Middle frontal gyrus (tissue), 1 donor: ENCODE data around the gene PARD3B.

ENCODE experiments used
- DNase-seq: peaks from one replicate; pipeline ENCODE4 v3.0.0-alpha.2; 2015; ENCODE audit warnings: low spot score; ENCODE audit errors: extremely low spot score

The PARD3B gene

DNA sequence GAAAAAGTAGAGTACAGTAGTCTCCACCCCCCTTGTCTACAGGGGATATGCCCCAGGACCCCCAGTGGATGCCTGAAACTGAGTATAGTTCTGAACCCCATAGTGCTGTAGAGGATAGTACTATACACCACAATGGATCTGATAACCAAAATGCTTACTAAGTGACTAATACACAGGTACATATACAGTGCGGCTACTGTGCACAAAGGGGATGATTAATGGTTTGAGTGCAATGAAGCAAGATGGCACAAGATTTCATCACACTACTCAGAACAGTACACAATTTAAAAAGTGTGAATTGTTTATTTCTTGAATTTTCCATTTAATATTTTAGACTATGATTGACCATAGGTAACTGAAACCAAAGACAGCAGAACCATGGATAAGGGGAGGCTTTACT lies 690.2 kb downstream of the PARD3B start:
- no peak for DNase-seq

DNA sequence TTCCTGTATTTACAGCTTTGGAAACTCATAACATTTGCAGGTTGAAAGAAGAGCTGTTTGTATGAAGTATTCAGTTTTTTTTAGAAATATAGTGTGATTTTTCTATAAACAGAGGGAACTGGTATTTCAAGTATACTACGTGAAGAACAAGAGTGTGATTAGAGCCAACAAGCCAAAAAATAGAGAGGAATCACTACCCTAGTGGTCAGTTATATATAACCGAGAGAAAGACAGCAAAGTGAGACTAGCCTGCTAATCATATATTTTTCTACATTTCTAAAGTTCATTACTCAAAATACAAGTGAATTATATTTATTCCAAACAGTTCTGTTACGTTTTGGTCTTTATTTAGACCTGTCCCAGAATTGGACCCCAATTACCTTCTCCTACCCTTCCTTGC lies 692.2 kb downstream of the PARD3B start:
- DNase-seq: no peak

DNA sequence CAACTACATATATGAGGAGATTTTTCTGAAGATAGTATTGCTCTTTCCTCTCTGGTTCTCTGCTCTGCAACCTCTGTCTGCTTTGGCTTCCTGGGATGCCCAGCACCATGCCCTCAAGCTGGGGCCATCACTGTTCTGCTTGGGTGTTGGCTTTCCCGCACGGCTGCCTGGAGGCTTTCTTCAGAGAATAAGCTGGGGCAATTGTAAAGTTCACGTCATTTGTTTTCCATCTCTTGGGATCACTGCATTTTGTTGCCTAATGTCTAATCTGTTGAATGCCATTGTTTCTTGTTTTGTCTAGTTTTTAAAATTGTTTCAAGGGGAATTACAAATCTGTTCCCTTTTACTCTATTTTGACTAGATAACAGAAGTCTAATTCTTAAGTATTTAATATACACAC lies 699.7 kb downstream of the PARD3B start:
- DNase-seq: no peak

DNA sequence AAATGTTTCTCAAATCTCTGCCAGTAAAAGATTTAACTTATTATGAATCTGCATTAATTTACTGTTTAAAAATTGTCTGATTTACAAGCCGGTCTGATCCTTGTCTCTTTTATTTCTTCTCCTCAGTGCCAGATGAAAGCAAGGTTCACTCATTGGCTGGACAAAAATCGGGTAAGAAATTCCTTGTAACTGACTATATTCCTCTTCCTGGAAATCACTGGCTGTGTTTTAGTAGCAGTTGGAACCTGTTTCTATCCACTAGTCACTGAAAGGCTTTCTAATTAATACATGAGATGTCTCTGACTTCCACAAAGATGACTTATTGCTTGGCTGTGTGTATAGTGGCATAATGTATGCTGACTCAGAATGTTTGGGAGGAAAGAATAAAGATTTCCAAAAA lies 700.4 kb downstream of the PARD3B start:
- no peak for DNase-seq

DNA sequence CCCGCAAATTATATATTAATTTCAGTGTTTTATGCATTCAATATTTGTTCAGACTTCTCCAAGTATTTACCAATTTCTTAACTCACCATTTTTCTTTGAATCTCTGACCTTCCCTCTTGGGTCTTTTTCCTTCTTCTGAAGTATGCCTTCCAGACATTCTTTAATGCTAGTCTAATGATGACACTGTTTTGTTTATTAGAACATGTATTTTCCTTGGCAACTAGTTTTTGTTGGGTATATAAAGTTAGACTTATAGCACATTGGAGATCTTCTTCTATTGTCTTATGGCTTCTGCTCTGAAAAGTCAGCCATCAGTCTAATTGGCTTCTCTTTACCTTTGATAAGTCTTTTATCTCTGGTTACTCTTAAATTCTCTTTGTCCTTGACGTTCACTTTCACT lies 713.8 kb downstream of the PARD3B start:
- DNase-seq: no peak

DNA sequence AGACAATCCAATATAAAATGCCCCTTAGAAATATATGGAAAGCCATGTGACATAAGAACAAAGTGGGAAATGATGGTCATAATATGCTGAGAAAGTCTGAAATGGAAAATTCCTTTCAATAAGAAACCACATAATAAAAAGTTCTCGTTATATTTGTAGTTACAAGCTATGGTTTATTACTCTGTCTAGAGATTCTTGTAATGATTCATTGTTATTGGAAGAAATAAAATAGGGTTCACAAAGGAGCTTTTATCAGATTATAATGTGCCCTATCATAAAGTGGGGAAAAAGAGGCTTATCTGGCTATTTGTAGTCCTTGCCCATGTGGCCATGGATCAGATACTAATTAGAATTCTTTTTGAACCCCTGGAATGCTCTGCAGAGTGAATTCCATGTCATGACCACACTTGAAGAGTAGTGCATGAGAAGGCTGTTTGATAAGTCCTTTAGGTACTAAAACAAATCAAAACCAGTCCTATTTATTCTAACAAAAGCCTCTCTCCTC lies 716.3 kb downstream of the PARD3B start:
- DNase-seq: no peak

DNA sequence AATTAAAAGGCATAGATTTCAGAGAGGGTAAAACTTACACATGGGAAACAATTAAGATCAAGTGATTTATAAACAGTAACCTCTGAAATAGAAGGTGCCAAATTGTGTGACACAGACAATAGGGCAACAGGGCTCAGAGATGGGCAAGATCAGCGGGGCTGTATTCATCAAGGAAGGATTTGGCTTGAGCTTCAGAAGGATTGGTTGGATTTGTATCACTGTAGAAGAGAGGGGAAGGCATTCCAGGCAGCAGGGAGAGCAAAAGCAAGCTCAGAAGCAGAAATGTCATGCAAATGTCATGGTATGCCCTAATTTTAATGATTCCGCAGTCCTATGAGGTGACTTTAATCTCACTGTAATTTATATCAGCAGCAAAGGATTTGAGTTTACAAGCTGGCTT lies 722.0 kb downstream of the PARD3B start:
- no peak for DNase-seq

DNA sequence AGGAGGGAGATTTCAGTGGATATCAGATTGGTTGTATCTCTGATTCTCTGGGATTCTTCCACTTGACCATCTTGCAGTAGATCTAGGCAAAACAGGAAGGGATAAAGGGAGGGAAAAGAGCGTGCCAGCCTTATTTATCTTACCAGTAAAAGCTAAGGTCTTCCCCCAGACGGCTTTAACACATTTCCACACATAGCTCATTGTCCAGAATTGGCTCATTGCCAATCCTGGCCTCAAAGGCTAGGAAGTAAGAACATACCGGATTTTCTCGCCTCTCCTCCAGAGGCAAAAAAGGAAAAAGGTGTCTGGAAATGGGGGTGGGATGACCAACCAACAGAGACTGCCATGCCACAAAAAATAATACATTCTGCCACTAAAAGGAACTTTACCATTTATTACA lies 725.4 kb downstream of the PARD3B start:
- DNase-seq: no peak

DNA sequence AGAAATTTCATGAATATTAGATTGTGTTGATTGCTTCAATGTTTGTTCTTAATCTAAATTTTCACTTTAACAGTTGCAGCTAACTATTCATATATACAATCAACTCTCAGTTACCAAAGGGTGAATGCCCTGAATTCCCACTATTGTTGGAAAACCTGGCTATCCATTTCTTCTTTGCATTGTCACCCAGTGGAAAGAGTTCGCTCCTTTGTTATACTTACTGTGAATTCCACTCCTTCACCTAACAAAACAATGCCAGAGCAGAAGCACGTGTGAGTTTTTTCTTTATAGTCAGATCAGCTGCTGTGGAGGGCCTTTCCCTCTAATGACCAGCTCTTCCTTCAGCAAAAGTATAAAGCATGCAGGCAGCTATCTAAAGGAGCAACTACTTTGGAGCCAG lies 727.9 kb downstream of the PARD3B start:
- no peak for DNase-seq

DNA sequence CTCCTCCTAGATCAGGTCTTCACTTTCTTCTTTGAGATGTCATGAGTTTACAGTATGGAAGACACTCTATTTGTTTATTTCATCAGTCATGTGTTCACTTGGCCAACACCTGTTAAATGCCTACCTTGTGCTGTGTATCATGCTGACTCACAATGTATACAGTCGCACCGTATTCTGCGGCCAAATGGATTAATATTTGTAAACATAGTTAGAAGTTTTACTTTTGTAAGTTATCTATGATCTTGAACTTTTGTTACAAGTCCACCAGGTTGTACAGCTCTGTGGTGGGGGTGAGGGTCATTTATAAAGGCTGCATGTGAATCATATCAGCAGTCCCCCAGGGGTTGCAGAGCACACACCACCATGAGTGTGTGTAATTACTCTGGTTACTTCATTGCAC lies 728.4 kb downstream of the PARD3B start:
- no peak for DNase-seq

DNA sequence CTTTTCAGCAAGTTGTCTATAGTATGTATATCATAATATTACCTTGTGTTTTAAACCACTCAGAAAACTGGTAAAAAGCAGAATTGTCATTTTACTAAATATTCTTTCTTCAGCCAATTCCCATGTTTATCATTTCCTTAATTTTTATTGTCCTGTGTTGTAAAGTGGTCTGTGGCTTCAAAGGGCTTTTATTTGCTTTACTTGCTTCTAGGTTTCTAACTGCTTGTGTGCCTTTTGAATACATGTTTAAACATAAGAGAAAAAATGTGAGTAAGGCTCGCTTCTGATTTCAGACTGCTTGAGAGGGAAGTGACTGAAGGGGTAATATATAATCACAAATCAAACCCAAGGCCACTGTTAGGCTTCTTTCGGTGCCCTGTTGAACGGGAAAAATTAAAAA lies 729.5 kb downstream of the PARD3B start:
- DNase-seq: no peak

DNA sequence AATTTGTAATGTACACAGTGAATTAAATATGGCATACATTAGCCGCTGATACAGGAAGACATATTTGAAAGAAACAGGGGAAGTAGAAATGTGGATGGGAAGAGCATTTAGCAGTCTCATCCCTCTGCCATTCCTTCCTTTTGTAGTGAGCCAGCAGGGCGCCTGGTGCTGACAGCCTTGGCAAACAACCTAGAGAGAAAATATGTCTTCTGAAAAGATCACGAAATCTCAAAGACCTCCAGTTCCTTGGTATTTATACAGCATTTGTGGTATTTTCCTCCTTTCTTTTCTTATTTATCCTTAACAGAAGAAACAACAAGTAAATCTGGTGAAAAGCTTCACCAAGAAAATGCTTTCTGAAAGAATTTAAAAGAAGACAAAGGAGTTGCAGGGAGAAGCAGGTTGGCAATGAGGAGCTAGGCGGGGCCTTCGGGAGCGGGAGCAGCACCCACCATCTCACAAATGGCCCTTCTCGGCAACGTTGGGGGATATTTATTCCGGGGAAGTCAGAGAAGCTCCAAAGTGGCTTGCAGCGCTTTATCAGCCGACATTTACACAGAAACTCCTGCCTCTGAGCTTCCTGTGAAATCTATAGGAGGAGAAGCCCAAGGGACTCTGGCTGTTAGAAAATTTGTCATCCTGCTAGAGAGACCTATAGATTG lies 731.0 kb downstream of the PARD3B start:
- no peak for DNase-seq

DNA sequence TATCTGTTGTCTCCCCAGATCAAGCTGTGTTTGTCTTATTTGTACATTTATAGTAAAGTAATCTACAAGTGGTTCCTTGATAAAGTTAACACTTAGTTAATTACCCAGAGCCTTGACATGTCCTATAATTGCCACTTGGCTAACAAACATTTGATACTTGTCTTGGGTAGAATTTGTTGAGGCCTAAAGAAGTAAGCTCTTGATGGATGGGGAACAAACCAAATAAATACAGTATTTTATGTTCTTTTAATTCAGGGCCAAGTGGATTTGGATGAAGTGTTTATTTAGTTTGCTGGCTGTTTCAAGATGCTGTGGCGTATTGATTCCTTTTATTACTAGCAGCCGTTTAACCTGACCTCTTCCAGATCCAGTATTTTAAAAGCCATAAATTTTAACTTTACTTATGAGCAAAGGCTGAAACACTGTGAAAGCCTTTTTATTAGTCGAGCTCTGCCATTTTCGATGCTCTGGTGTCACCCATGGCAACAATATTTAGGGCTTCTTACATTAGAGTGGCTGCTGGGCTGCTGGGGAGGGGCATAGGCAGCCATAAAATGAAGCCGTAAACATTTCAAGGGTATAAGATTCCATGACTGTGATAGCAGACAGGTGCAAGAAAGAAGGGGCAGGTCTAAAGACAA lies 735.4 kb downstream of the PARD3B start:
- no peak for DNase-seq

DNA sequence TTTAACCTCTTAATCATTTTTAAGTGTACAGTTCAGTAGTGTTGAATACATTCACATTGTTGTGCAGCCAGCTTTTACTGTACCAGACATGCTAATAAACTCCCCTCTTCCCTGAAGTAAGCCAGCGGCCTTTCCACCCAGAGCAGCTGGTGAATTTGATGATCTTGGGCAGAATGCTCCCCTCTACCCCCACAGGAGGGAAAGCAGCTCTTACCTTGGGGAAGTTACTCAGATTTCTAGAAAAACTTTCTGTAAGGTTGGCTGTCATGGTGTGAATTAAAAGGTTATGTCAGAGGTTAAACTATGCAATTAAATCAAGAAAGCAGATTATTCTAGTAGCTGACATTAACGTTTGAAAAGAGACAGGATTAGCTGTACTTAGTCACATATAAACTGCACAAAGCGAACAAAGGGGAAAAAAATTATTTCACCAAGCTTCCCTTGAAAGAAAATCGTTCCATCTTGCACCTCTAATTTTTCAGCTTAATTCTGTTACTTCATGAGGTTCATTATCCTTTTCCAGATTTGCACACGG lies 738.5 kb downstream of the PARD3B start:
- no peak for DNase-seq

DNA sequence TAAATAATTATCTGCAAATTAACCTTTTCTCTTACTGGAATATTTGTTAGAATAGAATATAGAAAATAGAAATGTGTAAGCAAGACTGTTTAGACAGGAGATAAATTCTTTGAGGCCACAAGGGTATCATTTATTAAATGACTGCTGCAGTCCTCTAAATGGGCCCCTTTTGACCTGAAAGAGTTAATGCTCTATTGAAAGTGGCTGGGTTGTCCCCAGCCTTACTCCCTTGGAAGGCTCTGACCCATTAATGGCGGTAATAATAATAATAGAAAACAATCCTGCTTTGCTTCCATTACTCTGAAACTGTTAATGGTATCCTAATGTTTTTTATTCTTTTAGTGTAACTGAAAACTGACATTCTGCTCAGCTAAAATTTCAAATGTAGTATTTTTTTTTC lies 739.1 kb downstream of the PARD3B start:
- no peak for DNase-seq

DNA sequence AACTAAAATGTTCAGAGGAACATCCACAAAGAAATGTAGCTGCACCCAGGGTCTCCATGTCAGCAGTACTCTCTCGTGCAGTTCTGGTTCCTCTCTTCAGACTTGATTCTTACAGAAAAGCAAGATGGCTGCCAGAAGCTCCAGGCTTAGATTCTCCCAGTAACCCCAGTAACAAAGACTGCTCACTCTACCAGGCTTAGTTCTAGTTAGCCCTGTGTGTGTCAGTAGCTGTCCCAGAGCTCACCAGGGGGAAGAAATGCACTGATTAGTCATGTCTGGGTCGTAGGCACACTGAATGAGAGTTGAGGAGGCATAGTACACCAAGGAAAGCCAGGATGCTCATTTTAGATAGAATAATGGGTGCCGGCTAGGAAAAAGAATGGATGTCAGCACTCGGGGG lies 742.0 kb downstream of the PARD3B start:
- DNase-seq: no peak

DNA sequence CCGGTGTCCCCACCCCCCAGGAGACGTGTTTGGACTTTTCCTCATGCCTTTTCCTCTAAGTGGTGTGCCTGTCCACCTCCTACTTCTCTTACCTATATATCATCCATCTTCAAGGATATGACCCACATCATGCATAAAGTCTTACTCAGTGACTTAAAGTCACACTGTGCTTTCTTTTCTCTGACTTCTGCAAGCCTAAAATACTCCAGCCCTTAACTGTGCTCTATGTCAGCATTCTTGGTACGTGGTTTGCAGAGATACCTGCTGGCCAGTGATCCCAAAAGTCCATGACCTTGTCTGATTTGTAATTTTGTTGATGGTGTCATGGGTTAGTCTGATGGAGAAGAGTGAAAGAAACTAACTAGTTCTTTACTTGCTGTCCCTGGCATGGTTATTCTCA lies 743.4 kb downstream of the PARD3B start:
- no peak for DNase-seq

DNA sequence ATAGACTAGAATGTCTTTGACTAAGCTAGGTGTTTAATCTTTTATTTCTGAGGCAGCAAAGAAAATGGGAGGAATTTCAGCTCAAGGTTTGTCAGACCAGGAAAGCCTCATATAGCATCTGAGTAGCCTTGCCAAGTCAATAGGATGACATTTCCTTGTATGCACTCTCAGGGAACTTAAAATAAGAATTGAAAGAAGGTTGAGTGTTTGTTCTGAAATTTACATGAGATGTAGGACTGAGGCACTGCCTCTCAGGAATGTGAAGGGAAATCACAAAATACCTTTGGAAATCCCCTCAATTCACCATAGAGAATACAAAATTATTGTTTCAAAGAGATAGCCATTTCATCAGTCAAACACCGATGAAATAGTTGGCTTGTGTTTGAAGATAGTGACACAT lies 745.0 kb downstream of the PARD3B start:
- DNase-seq: no peak

DNA sequence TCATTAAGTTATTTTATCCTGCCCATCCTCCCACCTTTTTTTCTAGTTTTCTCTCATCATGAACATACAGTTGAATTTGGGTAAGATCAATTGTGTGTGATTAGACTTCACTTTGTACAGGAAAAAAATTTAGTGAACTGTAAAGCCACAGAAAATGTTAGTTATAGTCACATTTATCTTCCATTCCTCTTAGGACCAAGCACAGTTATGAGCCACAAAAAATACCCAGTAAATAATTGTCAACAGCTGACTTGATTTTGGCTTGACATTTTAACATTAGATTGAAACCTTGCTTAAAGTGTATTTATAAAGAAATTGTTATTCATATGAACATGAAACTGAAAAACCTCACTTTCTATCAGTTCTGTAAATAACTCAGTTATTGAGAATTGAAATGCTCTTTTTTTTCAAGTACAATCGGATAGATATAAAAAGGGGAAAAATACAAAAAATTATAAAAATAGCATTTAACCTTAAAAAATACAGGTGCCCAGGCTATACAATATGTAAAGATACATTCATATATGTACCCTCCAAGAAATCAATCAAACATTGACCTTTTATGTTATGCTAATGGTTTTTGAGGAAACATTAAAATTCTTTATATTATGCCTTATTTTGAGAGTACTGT lies 747.5 kb downstream of the PARD3B start:
- DNase-seq: no peak

DNA sequence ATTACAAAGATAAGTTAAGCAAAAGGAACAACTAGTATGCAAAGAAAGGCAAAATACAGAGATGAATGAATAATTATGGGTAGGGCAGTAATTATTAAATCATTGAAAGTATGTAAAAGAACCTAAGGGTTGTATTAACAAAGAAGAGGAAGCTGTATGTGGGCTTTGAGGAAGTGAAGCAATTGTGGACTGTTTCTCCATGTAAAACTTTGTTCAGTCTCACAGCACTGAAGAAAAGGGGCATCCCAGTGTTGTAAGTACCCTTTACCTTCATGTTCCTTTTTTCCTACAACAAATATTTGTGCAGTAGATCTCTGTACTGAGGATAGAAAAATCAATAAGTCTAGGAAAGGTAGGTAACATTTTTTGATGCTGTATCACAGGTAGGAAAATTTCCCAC lies 748.3 kb downstream of the PARD3B start:
- no peak for DNase-seq

DNA sequence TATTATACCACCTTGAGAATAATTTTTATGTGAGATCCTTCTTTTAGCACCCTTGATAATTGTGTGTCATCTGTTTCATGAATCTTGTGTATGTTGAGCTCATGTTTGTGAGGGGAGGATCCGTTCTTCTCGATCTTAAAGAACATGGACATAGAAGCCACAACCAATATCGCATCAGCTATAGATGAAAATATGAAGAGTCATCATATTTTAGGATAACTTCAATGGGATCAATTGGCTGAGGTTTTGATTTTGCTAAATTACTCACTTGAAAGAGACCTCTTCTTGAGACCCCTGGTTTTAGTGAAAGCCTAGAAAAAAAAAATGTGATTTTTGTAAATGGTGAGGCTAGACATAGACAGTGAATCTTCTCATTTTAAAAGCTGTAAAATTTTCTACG lies 751.7 kb downstream of the PARD3B start:
- no peak for DNase-seq

DNA sequence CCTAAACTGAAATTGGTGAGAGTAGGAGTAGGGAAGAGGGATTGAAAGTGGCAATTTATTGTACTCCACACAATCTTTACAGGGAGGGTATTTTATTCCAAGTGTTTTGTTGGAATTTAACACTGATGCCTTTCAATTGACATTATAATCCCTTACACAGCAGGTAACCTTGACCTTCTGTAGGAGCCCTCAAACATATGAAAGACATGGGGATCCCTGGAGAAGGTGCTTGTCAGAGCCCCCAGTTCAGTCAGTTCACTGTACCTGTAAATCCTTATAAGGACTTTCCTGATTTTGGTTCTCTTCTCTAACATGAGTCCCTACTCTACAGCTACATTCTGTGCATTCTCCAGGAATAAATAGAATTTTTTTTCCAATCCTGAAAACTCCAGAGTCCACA lies 752.1 kb downstream of the PARD3B start:
- no peak for DNase-seq

DNA sequence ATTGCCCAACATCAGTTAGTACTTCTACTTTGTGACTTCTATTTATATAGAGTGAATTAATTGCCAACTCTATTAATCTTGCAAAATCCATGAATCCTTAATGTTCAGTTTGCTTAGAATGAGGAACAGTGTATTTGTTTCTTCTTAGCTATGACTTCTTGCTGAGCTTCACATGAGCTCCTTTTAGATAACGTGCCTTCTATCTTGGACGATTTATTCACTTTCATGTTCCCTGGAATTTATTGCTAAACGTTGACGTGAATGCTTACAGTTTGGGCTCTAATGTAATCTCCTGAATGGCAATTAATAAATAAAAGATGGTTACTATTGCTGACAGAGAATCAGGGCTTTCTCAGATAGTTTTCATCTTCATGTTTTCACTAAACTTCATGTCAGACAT lies 752.6 kb downstream of the PARD3B start:
- DNase-seq: no peak
